Jurkat, Clone E6-1 (cell line): ENCODE data around the gene BFSP1.

Experiments
- DNase-seq: peaks from one replicate; pipeline ENCODE4 v3.0.0-alpha.2; 2011; ENCODE audit warnings: low read depth, low spot score
- H3K4me3 ChIP-seq: 2 replicates; pipeline ENCODE4 v1.5.1; 2011; ENCODE audit warnings: mild to moderate bottlenecking, low read length, control low read depth, moderate library complexity

The BFSP1 gene

GRCh38 chr20:17448071-17448470 is 83.1 kb downstream of the BFSP1 start:
- no peak overlapping the region for H3K4me3 ChIP-seq
- DNase-seq: no peak

DNA sequence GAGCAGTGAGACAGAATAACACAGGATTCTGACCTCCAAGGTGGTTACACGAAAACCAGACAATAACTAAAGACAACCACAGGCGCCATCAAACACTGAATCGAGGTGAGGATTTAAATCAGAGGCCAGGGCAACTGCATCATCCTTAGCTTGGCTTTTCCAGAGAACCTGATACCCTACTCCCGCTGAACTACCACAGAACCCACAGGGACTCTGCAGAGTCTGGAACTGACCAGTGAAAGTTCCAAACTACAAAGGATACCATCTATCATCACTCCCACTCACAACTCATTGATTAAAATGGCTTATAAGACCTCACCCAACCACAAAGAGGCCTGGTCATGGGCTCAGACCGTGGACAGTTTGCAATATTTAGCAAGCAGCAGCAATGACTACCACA is 85.0 kb downstream of the BFSP1 start:
- DNase-seq: no peak
- no peak overlapping the region for H3K4me3 ChIP-seq

GRCh38 chr20:17445543-17445942 is 85.6 kb downstream of the BFSP1 start:
- H3K4me3 ChIP-seq: no peak overlapping the region
- no peak for DNase-seq

DNA sequence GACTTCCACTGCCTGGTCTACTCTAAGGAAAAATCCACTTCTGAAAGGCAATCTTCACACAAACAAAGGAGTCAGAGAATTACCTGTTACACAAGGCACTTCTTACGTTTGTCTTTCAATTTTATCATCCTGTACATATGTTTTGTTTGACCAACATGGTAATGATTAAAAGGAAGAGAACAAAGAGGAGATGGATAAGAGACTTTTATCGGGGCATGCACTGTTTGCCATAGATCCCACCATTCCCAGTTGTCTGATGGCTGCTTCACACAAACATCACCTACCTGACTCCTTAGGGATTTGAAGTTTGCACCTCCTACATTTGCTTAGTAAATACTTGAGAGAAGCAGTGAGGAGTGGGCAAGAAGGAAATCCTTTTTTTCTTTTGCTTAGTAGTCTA is 87.1 kb downstream of the BFSP1 start:
- DNase-seq: no peak
- H3K4me3 ChIP-seq: no peak overlapping the region
